GOT3 (cell line): ENCODE results near the gene HOXB1.
"Not testable (repeated sequence)": the region's sequence is repeated elsewhere in the genome, so short reads cannot be mapped to it uniquely, and the experiment has no call there.

Experiments
- DNase-seq: peaks from one replicate; lab custom pipeline; 2025; ENCODE audit warnings: mixed read lengths; lab: John Stamatoyannopoulos, UW

Gene HOXB1

DNA sequence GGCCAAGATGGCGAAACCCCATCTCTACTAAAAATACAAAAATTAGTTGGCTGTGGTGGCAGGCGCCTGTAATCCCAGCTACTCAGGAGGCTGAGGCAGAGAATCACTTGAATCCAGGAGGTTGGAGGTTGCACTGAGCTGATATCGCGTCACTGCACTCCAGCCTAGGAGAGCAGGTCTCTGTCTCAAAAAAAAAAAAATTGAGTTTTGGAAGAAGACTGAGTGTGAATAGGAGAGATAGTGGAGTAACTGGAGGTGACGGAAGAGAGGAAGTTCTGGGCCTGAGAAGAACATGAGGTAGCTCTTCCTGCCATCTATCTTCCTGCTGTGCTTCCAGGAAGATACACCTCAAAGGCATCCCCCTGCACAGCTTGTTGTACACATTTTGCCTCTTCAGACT, 11.4 kb downstream of the HOXB1 start:
- no peak for DNase-seq

DNA sequence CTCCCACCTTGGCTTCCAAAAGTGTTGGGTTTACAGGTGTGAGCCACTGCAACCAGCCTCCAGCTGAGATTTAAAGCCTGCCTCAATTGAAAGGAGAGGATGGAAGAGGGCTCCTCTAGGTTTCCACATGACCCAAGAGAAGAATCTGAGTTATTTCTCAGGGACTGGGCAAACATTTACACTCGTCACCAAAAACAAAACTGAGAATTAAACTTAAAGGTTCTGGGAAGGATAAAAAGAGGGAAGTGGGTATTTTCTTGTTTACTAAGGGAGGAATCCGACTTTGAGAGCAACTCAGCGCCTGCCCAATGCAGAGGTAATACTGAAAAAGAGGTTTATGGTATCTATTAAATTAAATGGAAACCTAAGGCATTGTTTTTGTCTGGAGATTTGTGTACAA, 13.3 kb downstream of the HOXB1 start:
- no peak for DNase-seq

DNA sequence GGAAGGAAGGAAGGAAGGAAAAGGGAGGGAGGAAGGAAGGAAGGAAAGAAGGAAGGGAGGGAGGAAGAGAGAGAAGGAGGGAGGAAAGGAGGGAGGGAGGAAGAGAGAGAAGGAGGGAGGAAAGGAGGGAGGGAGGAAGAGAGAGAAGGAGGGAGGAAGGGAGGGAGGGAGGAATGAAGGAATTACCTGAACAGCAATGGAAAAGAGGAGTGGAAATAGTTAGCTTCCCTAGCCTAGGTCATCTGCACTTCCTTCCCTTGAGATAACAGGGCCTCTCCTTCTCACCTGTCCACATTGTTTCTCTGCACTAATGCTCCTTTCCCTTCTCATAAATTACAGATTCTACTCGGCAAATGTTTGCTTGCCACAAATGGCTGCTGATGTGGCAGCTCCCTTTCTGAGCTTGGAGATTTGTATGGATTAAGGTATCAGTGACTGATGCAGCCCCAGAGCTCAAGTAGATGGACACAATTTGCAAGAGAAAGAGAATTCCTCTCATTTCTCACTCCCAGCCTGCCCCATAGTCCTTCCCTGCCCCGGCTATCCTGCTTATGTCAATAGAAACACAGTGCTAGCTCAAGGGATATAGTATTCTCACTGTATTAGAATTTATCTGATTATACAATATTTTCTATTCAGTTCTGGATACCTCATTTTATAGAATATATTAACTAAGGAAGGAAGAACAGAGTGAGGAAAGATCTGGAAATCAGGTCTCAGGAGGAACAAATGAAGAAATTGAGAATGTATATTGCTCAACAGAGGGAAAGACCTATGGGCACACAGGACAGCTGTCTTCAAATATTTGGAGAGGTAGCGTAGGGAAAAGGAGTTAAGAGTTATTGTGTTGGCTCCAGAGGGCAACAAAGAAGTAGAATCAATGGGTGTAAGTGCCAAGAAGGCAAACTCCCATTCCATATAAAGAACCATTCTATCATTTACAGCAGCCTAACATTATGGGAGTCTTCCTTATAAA, 14.6 kb downstream of the HOXB1 start:
- DNase-seq = no peak

DNA sequence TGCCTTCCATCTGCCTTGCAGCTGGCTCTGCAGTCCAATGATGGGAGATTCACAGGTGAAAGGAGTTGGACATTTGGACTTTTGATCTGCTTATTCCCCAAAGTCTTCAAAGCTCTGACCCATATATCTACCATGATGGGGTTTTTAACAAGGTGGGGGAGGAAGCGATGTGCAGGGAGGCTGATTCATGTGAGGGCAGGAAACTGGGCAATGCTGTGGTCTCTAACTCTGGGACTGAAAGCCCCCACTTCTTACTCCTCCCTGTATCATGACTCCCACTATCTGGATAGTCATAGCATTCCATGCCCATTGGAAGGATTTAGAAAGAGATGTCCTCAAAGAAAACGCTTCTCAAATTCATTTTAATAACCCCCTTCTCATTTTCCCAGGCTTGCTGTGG, 16.3 kb downstream of the HOXB1 start:
- no peak for DNase-seq

DNA sequence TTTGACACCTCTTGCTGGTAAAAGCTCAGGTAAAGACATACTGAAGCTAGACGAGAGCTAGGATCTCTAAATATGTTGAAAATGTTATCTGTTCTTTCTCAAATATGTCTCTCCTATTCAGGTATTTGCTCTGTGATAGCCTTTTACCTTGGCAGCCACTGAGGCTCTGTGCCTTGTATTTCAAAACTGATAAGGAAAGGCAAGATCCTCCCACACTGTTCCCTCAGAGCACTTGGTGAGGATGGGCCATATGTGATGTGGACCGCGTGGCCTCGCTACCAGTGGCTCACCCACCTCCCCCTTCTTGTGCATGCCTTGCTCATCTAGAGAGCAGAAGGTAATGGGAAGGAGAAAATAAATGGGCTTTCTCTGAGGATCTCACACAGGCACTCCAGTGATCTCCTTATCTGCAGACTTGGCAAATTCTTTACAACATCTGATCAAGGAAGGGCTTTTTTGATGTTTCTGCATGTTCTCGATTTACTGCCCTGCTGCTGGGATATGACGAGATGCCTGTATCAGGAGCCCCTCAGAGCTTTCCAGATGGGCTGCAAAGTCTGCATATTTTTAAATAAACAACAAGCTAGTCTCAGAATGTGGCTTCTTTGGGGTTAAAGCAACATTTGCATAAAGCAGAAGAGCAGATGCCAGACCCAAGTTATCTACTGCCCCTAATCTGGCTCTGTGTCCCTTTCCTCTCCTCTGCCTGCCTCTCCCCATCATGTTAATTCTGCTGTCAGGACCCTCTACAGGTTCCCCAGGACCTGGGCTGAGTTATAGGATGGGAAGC, 16.9 kb downstream of the HOXB1 start:
- DNase-seq = no peak

DNA sequence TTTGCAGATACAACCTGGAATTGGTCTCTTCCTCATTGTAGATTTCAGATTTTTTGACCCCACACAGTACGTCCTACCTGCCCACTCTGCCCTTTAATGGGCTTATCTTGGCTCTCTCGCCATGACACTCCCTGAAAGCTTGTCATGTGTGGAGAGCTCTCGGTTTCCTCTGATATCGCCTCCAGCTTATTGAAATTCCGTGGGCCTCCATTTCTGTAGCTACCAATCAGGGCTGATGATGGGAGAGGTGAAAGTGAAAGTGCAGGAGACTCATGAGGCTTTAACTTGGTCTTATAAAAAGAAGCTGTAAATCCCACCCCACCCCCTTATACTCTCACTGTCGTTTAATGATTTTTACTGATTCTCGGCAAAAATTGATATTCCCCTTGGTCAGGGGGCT, 17.7 kb downstream of the HOXB1 start:
- no peak for DNase-seq

DNA sequence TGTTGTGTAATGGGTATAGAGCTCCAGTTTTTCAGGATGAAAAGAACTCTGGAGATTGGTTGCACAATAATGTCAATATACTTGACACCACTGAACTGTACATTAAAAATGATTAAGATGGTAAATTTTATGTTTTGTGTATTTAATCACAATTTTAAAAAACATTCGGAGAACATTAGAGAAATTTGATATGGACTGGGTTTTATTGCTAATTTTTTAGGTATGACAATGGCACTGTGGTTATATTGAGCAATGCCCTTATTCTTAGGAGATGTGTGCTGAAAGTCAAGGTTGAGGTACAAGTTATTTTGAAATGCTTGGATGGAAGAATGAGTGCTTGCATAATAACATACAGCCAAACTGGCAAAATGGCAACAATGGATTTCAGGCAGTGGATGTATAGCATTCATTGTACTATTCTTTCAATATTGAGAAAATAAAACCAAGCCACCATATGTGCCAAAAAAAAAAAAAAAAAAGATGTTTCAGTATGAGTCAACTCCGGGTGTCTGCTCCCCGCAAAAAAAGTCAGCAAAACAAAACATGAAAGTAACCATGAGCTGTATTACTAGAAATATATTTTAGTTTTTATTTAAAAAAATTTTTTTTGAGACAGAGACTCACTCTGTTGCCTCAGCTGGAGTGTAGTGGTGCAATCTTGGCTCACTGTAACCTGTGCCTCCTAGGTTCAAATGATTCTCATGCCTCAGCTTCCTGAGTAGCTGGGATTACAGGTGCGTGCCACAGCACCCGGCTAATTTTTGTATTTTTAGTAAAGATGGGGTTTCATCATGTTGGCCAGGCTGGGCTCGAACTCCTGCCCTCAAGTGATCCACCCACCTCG, 19.8 kb downstream of the HOXB1 start:
- no peak for DNase-seq

DNA sequence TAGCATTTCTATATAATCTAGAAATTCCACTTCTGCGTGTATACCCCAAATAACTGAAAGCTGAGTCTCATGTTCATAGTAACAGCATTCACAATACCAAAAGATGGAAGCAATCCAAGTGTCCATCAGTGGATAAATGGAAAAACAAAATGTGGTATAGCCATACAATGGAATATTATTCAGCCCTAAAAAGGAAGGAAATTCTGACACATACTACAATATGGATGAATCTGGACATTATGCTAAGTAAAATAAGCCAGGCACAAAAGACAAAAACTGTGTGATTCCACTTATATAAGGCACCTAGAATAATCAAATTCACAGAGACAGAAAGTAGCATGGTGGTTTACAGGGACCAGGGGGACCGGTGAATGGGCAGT, 20.4 kb downstream of the HOXB1 start:
- no peak for DNase-seq

DNA sequence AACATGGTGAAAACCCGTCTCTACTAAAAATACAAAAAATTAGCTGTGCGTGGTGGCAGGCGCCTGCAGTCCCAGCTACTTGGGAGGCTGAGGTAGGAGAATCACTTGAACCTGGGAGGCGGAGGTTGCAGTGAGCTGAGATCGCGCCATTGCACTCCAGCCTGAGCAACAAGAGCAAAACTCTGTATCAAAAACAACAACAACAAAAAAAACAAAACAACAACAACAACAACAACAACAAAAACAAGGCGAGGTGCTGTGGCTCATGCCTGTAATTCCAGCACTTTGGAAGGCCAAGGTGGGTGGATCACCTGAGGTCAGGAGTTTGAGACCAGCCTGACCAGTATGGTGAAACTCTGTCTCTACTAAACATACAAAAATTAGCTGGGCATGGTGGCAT, 21.1 kb downstream of the HOXB1 start:
- not testable (repeated sequence) for DNase-seq

DNA sequence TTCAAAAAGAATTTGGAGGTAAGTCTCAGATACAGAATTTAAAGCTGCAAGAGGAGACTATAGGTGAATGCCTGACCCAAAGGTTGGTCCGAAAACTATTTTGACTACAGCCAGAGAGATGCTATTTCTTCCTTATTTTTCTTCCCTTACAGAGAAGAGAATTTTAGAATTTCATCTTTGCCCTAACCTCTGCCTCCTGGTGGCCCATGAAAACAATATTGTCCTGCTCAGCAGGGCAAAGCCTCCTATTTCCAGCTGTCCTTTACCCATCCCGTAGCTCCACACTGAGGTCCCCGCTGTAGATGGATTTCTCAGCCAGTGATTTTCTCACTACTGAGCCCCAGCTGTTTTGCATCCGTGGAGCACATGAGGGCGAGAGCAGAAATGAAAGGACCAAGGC, 24.6 kb downstream of the HOXB1 start:
- DNase-seq = no peak

DNA sequence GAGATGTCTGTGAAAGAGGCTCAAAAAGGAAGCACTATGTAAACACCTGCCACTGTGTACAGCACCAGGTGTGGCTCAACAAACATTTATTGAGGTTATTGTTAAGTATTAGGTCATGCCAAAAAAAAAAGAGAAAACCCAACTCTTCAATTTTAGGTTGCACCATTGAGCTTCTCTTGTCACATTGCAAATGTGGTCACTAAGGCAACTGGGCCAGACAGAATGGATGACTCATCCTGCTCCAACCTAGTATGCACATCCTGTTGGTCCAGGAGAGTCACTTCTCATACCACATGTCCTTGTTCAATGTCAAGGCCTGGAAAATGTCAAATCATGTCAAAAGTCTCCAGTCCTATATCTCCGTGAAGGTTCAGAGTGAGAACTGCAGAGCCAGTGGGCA, 25.0 kb downstream of the HOXB1 start:
- no peak for DNase-seq

DNA sequence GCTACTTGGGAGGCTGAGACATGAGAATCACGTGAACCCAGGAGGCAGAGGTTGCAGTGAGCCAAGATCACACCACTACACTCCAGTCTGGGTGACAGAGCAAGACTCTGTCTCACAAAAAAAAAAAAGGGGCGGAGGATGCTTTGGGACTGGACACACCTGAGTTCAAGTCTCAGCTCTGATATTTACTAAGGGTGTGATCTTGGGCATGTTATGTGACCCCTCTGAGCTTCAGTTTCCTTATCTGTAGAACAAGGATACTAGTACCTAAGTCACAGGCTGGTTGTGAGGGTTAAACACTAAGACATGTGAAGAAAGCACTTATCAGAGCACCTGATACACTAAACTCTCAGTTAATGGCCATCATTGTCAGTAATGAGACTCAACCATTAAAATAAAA, 25.9 kb downstream of the HOXB1 start:
- DNase-seq = no peak

DNA sequence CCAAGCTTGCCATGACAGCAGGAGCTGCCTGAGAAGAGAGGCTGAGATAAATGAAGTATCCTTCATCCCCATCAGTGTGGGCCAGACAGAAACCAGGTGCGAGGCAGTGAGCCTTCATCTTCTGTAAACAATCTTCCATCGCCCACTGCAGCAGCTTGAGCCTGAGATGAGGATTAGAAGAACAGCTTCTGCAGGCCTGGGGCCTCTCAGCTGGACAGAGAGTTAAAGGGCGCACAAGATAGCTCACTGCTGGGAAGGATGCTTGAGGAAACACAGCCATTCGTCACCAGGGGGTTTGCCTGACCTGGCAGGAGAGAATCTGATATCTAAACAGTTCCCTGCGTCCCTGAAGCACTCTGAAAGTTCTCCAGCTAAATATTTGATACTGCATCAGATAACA, 27.1 kb downstream of the HOXB1 start:
- no peak for DNase-seq

DNA sequence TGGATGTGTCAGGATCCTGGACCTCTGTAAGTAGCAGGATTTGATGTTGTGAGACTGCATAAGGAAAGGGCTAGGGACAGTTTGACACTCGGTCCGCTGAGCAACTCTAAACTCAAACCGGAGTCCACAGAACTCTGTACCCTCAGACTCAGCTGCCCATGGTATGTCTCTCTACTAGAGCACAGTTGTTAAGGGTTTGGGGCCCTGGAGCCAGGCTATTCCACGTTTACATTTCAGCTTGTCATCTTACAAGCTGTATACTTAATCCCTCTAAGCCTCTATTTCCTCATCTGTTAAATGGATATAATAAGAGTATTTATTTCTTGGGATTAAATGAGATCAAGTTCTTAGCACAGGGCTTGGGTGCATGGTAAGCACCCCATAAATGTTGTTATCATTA, 27.9 kb downstream of the HOXB1 start:
- no peak for DNase-seq

DNA sequence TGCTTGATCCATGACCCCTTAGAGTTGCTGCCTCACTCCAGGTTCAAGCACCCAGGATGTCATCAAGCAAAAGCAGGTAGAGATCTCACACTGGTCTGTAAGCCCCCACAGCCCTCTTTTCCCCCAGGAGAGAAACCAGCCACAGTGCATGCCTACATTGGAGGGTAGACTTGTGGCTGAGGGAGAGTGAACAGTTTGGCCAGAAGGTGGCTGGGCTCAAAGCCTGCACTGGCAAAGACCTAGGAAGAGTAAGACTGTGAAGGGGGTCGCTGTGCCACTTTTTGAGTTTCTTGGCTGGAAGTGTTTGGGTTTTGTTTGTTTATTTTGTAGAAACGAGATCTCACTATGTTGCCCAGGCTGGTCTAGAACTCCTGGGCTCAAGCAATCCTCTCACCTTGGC, 28.5 kb downstream of the HOXB1 start:
- no peak for DNase-seq

DNA sequence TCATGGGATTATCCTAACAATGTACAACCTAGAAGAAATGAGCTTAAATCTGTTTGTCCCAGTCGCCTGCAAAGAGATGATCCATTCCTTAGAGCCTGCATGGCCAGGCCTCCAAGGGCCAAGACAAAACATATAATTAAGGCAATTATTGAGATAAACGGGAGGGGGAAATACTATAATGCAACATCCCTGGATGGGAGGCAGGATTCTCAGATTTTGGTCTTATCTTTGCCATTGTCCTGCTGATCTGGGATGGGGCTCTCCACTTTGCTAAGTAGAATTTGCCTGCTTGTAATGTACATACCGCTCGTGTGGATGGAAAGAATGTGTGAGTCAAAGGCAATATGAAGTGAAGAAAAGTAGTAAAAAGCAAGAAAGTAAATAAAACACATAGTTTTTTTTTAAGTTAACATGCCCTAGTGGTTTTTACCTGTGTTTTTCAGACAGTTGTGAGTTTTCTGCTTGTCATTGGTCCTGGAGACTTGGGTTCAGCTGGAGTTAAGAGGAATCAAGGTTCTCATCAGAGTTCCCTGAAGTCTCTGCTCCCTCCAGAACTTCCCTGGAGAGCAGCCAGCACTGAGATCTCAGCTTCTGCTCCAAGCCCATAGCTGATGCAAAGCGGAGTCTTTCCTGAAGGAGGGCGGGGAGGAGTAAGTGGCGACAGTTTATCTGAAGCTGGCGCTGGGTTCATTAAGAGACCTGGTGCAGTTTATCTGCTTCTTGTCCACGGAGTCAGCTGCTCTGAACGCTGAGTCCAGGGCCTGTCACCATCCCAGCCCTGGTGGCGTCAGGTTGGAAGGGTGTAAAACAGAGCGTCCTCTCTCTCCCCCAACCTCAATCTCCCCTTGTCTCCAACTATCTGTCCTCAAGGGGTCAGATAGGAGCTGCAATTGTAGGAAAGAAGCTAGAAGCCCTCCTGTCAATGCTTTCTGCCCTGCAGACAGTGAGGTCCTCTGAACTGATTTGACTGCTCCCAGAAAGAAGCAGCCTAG, 30.1 kb downstream of the HOXB1 start:
- no peak for DNase-seq

DNA sequence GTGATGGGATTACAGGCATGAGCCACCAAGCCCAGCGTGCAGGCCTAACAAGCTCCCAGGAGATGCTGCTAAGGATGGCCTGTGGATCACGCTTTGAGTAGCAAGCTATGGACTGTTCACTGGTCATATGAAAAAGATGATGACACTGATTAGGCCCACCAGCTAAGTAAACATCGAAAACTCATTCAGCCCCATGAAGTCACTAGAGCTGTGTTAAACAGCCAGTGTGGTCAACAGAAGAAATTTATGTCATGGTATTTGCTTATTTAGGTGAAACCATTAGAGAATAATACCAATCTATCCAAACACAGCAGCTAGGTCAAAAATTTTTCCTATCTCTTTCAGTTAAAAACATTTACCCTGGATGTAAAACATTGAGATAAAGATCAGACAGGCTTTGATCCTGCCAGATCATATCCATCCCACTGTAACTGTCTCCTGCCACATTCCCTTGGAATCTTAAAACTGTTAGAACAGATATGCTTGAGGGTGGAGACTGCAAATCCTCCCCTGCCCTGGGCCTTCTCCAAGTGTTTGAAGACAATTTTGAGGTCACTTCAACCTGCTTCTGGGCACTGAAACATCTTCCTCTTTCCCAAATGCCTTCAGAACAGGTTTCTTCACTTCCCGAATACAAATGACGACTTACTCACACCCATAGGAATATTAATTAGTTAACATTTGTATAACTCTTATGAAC, 30.9 kb downstream of the HOXB1 start:
- no peak for DNase-seq

DNA sequence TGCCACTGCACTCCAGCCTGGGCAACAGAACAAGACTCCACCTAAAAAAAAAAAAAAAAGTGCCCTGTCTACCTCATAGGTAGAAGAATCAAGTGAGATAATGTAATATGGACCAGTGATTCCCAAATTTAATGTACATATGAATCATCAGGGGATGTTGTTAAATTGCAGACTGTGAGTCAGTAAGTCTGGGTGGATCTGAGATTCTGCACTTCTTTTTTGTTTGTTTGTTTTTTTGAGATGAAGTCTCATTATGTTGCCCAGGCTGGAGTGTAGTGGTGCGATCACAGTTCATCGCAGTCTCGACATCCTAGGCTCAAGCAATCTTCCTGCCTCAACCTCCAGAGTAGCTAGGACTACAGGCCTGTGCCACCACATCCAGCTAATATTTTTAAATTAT, 31.6 kb downstream of the HOXB1 start:
- DNase-seq = no peak

DNA sequence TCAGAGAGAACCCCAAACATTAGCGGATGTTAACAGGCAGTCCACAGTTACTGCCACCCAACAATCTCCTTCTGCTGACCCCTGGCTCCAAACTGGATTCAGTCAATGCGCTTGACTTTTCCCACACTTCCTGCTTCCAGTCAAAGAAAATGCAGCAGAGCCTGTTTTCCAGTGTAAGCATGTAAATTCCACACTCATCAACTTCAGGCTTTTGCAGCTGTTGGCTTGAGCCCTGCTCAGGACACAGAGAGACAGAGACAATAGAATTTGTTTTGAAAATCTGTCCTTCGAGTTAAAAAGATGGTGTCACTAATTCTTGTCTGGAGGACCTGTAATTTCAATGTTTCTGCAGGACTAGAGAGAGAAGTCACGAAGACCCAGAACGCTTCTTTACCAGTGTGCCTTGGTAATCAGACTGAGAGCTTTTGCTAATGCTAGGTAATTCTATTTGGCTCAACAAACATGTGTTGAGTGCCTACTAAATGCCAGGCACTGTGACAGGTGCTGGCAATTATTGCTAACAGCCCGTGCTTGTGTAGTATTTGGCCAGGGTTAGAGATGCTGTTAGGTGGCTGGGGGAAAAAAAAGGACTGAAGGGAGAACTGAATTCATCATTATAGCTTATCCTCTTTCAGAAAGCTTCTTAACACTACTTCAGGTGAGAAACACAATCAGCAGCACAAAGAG, 32.5 kb downstream of the HOXB1 start:
- DNase-seq = no peak

DNA sequence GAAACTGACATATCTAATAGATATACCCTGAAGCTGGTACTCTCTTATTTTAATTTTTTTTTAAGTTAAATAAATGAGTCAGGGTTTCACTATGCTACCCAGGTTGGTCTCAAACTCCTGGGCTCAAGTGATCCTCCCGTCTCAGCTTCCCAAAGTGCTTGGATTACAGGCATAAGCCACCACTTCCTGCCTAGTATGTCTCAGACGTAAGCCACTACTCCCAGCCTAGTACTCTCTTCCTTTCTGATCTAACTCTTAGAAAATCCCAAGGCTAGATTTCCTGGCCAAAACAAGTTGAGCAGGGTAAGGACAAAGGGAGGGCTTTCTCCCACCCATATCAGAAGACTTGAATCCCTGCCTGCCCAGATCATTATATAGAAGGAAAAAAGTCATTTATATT, 33.7 kb downstream of the HOXB1 start:
- DNase-seq = no peak
